NOMO-1 treated with dmso at 0.1 percent for 144 hours (cell line): ENCODE results near the gene CD83.
"Not testable (repeated sequence)": the region's sequence is repeated elsewhere in the genome, so short reads cannot be mapped to it uniquely, and the experiment has no call there.

ENCODE experiments used
- DNase-seq: peaks from one replicate; lab custom pipeline; 2025; ENCODE audit not compliant: unreplicated experiment; lab: John Stamatoyannopoulos, UW

CD83 gene

GRCh38 chr6:14117158-14118090 is at the start of gene CD83:
Gene CD83 (plus strand): TSS chr6:14117772. CDS start chr6:14117812, 40 bp downstream.
- DNase-seq: peak; percentile 74

- no peak for DNase-seq
These were observed 49.4 kb upstream of the CD83 start for GRCh38 chr6:14068133-14068532.

DNA sequence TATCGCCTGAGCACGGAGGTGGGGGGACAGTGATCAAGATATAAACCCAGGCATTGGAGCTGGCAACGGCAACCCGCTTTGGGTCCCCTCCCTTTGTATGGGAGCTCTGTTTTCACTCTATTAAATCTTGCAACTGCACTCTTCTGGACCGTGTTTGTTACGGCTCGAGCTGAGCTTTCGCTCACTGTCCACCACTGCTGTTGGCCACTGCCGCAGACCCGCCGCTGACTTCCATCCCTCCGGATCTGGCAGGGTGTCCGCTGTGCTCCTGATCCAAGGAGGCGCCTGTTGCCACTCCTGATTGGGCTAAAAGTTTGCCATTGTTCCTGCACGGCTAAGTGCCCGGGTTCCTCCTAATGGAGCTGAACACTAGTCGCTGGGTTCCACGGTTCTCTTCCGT is 48.9 kb upstream of the CD83 start:
- DNase-seq: no peak

GRCh38 chr6:14070457-14070856 is 47.1 kb upstream of the CD83 start:
- no peak for DNase-seq

- no peak for DNase-seq
These were observed 45.5 kb upstream of the CD83 start for GRCh38 chr6:14072084-14072483.

- not testable (repeated sequence) for DNase-seq
These were observed 43.8 kb upstream of the CD83 start for GRCh38 chr6:14073561-14074354.

DNA sequence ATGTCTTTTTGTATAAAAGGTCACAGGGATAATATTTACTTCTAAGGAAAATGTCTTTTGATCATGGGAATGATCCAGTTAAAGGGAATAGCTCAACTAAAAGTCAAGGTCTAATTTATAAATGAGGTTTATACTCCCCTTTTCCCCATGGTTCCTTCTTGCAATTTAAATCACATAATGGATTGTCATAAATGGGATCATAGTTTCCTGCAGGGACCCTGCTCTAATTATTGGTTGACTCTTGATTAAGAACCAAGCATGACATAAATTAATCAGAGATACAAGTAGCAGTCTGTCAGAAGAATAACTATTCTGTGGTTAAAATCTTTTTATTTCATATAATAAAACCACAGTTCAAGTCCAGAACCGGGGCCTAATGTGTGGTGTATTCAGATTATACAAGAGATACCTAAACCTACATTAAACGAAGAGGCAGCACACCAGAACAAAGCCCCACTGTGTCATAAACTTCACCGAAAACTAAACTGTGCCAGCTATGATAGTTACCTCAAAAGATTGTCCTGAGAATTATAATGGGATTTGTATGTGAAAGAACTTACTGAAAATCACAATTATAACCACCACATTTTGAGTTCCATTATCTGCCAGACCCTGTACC is 43.0 kb upstream of the CD83 start:
- no peak for DNase-seq

DNA sequence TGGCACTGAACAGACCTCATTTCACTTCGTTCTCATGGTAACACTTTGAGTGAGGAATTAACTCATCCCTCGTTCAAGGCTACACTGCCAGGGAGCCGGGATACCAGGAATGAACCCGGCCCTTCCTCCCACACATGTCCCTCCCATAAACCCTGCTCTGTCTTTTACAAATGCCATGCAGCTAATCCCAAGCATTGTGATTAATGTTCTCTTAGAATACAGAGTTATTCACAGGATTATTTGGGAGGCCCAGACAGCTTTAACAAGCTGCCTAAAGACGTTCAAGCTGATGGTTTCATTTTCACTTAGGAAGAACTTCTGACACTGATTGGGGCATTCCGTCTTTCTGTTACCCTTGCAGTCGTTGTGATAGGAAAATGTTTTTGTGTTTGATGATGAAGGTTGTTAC is 42.5 kb upstream of the CD83 start:
- DNase-seq: no peak

DNA sequence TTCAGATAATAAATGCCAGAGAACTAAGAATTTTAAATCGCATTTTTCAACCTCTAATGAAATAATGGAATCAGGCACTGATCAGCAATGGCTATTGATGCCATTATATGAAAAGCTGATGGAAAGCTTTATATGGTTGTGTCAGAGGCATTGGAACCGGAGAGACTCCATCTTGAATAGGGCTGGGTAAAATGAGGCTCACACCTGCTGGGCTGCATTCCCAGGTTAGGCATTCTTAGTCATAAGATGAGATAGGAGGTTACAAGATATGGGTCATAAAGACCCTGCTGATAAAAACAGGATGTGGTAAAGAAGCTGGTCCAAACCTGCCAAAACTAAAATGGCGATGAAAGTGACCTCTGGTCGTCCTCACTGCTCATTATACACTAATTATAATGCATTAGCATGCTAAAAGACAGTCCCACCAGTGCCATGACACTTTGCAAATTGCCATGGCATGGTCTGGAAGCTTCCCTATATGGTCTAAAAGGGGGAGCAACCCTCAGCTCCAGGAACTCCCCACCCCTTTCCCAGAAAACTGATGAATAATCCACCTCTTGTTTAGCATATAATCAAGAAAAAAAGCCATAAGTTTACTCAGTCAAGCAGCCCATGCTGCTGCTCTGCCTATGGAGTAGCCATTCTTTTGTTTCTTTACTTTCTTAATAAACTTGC is 40.2 kb upstream of the CD83 start:
- no peak for DNase-seq

DNA sequence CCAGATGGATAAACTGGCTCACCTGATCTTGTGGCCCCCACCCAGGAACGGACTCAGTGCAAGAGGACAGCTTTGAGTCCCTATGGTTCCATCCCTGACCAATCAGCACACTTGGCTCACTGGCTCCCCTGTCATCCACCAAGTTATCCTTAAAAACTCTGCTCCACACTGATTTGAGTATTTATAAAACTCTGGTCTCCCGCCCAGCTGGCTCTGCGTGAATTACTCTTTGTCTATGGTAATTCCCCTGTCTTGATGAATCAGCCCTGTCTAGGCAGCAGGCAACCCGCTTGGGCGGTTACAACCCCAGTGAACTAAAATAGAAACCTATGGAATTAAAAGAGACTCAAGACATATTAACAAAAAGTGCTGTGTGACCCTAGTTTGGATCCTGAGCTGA is 38.1 kb upstream of the CD83 start:
- no peak for DNase-seq

- DNase-seq: no peak
These were observed 37.6 kb upstream of the CD83 start for GRCh38 chr6:14079971-14080370.

GRCh38 chr6:14081126-14081525 is 36.4 kb upstream of the CD83 start:
- DNase-seq: no peak

DNA sequence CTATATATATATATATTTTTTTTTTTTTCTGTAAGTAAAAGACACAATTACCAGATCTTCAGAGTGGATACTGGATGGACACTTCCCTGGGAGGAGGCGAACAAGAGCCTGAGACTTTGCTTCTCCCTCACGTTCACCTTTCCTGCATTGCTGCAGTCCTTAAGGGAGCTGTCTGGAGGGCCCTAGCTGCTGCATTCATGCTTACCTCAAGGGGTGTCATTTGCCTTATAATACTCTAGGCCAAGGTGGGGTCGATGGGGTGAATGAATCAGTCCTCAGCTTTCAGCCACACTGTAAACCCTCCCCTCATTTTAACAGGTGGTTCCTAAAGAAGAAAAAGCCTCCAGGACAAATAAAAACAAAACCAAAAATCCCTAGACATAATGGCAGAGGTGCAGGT is 34.8 kb upstream of the CD83 start:
- no peak for DNase-seq

- DNase-seq: no peak
These were observed 34.3 kb upstream of the CD83 start for GRCh38 chr6:14083262-14083661.

- no peak for DNase-seq
These were observed 33.8 kb upstream of the CD83 start for GRCh38 chr6:14083751-14084150.

DNA sequence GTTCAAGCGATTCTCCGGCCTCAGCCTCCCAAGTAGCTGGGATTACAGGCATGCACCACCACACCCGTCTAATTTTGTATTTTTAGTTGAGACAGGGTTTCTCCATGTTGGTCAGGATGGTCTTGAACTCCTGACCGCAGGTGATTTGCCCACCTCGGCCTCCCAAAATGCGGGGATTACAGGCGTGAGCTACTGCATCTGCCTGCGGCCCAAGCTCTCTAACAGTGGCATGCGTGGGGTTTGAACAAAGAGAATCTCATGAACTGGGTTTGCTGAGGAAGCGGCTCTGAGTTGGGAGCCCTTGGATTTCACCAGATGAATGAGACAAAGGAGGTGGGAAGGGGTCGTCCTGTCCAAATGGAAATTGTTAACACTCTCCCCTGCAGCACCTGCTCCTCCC is 33.2 kb upstream of the CD83 start:
- no peak for DNase-seq

DNA sequence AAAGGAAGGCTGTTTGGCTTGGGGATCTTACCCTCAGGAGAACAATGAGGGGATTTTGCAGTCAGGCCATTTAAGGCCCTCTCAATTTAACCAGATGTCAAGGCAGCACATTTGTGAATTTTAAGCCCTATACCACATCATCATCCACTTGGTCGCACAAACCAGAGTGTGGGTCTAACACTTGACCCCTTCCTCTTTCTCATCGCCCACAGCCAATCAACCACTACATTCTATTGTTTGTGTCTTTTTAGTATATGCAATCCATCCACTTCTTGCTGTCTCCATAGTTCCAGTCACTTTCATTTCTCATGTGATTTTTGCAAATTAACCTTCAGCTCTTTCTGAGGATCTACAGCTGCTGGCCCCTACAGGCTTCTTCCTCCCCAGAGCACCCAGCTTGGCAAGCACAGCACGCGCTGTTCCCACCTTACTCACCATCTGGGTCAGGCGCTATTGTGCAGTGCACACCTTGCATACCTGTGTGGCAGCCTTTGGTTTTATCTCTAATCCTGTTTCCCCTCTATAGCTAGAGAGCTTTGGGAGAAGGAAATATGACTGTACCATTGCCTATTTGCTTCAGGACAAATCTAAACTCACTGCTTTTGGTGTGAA is 32.3 kb upstream of the CD83 start:
- DNase-seq: no peak

DNA sequence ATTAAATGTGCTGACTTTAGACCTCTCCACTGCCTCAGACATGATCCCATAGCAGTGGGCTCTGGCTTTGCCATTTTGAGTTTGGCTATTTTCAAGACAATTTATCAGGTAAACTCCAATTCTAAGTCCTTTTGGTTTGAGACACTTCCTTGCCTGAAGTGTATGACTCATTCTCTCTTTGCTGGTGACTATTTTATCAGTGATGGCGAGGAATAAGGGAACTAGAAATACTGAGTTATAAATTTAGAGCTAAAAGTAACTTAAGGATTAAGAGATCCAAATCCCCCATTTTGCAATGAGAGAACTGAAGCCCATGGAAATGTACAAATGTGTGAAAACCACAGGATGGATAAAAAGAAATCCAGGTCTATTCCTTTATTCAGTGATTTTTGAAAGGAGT is 30.9 kb upstream of the CD83 start:
- no peak for DNase-seq

- DNase-seq: no peak
These were observed 28.9 kb upstream of the CD83 start for GRCh38 chr6:14088600-14089192.

GRCh38 chr6:14089224-14089623 is 28.3 kb upstream of the CD83 start:
- DNase-seq: no peak
